Breast epithelium (tissue), 4 donors: ENCODE results near the gene C2orf78. TPM values are rescaled to one million over a fixed set of nuclear protein-coding genes. Genes with fewer than 3 reads are reported as not detected.

Experiments used
- DNase-seq, 2 donors: peaks; one replicate each; pipeline ENCODE4 v3.0.0-alpha.2; 2019; ENCODE audit warnings: low spot score in 2 of 2
- H3K27ac ChIP-seq, 2 donors: fragments of 200-600 bp; sonication (generic) in 1 of 2; one replicate each; pipeline ENCODE4 v1.5.1; 2016 to 2019; ENCODE audit warnings: mild to moderate bottlenecking in 1 of 2
- H3K27me3 ChIP-seq, 2 donors: fragments of 200-600 bp; sonication (generic) in 1 of 2; one replicate each; pipeline versions ENCODE4 v1.5.1 to v1.6.0; 2017 to 2019; ENCODE audit warnings: control low read depth in 1 of 2, mild to moderate bottlenecking in 1 of 2
- H3K36me3 ChIP-seq: fragments of 200-600 bp; one replicate; pipeline ENCODE4 v1.5.1; 2019
- H3K4me1 ChIP-seq, 2 donors: fragments of 200-600 bp; sonication (generic); one replicate each; pipeline ENCODE4 v1.5.1; 2016 to 2019; ENCODE audit warnings: control low read depth in 1 of 2
- H3K4me3 ChIP-seq, 3 donors: fragments of 200-600 bp; sonication (generic); 1 replicate in 2 of 3; 2 replicates in 1 of 3; pipeline ENCODE4 v1.5.1; 2016 to 2019; ENCODE audit warnings: mild to moderate bottlenecking in 3 of 3, moderate library complexity in 2 of 3
- H3K9me3 ChIP-seq, 2 donors: fragments of 200-600 bp; sonication (generic) in 1 of 2; one replicate each; pipeline ENCODE4 v1.5.1; 2016 to 2019; ENCODE audit warnings: control low read depth in 1 of 2
- CTCF ChIP-seq, 3 donors: fragments of 450-650 bp; IDR thresholded peaks; one replicate each; pipeline ENCODE4 v1.5.1; 2016 to 2017; ENCODE audit warnings: antibody characterized with exemption in 3 of 3, mild to moderate bottlenecking in 3 of 3, moderate library complexity in 3 of 3
- POLR2A ChIP-seq: fragments of 450-650 bp; IDR thresholded peaks from one replicate; pipeline ENCODE4 v1.6.1; 2016; ENCODE audit warnings: antibody characterized with exemption, mild to moderate bottlenecking, moderate library complexity
- POLR2AphosphoS5 ChIP-seq, 3 donors: sonication (generic); formaldehyde crosslinking; IDR thresholded peaks; one replicate each; pipeline ENCODE4 v1.6.1; 2017; ENCODE audit warnings: antibody characterized with exemption in 3 of 3
- intact Hi-C: fragments of 100-400 bp; cut with DNase I; formaldehyde crosslinking; loops from one replicate; pipeline ENCODE4 v1.15.1; 2023; ENCODE audit warnings: low total_unique reads
- total RNA-seq, 3 donors: library from RNA; depleted of rRNA; stranded (reverse); fragments of >200 nt; gene quantifications; one replicate each; pipeline ENCODE4 v1.1.0, GENCODE V29; 2016

Gene C2orf78
- total RNA-seq, 3 donors from 2014 or later: not detected

DNA sequence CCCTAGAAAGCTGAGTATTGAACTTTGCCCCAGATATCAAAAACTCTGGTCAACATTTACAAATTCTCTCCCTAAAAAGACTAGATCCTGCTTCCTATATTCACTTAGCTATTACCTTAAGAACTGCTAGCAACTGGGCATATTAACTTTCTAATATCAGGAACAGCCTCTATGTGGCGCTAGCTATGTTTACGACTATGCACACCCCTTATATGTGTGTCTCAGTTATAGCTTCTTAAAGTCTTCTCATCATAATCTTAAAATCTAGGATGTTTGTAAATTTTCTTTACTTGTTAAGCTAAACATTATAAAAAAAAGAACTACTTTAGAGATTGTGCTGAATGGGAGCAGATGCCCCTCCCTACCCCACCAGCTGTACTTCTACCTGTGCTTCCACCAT, 43.0 kb downstream of the C2orf78 start:
- TF ChIP-seq CTCF (IDR thresholded peaks at IDR 0.05): no peak
- TF ChIP-seq POLR2AphosphoS5 (IDR thresholded peaks at IDR 0.05): no peak
- no peak for TF ChIP-seq POLR2A
- Histone ChIP-seq H3K4me1 (no peaks in the 10 kb centered on the region), H3K36me3 (no peaks in the 10 kb centered on the region), H3K27me3 (no peaks in the 10 kb centered on the region), H3K9me3 (no peaks in the 10 kb centered on the region), H3K4me3 (no peak overlapping the region), H3K27ac (no peak overlapping the region)
- DNase-seq: no peak
- intact Hi-C loops: no loop called here

DNA sequence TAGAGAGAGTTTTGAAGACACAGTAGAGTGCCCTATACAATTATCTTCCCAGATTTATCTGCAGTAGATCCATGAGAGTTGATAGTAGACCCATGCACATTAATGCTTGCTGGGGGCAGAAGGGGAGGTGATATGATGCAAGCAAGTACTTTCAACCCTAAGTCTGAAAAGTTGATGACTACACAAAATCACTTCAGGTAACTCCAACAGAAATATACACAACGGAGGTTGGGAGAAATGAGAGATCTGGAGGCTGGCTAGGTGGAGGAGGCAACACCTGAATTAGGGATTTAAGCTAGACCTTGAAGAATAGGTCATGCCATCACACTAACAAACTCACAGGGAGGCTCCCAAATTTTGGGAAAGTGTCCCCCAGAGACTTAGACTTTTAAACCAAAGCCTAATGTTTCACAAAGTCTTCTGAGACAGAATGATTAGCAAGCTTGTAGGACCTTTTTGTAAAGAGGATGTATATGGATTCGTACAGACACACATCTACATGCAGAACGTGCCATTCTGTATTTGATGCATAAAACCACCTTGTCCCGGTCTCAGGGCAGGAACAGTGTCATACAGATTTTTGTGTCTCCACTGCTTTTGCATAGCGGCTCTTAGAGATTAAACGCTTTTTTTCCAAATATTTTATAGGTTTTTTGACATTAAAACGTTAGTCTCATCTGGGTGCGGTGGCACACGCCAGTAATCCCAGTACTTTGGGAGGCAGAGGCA, 43.8 kb downstream of the C2orf78 start:
- Histone ChIP-seq H3K9me3 (no peaks in the 10 kb centered on the region), H3K4me1 (no peaks in the 10 kb centered on the region), H3K4me3 (peak overlapping the region in 2 of 3 donors; percentile 77 to 92), H3K36me3 (no peaks in the 10 kb centered on the region), H3K27me3 (no peaks in the 10 kb centered on the region), H3K27ac (no peak overlapping the region)
- no peak for DNase-seq
- TF ChIP-seq POLR2A: no peak
- TF ChIP-seq POLR2AphosphoS5 (IDR thresholded peaks at IDR 0.05): no peak
- no peak for TF ChIP-seq CTCF (IDR thresholded peaks at IDR 0.05)
- intact Hi-C loops: no loop called here

- Histone ChIP-seq H3K4me3 (peak overlapping the region; percentile 74 to 92 (median 77)), H3K4me1 (no peaks in the 10 kb centered on the region), H3K27ac (peak overlapping the region; percentile 59 to 97), H3K27me3 (no peaks in the 10 kb centered on the region), H3K9me3 (no peaks in the 10 kb centered on the region), H3K36me3 (no peaks in the 10 kb centered on the region)
- intact Hi-C loops: no loop called here
- TF ChIP-seq CTCF (IDR thresholded peaks at IDR 0.05): no peak
- TF ChIP-seq POLR2A: no peak
- TF ChIP-seq POLR2AphosphoS5 (IDR thresholded peaks at IDR 0.05): no peak
- no peak for DNase-seq
Observed at GRCh38 chr2:73828389-73828817, 44.4 kb downstream of the C2orf78 start.

DNA sequence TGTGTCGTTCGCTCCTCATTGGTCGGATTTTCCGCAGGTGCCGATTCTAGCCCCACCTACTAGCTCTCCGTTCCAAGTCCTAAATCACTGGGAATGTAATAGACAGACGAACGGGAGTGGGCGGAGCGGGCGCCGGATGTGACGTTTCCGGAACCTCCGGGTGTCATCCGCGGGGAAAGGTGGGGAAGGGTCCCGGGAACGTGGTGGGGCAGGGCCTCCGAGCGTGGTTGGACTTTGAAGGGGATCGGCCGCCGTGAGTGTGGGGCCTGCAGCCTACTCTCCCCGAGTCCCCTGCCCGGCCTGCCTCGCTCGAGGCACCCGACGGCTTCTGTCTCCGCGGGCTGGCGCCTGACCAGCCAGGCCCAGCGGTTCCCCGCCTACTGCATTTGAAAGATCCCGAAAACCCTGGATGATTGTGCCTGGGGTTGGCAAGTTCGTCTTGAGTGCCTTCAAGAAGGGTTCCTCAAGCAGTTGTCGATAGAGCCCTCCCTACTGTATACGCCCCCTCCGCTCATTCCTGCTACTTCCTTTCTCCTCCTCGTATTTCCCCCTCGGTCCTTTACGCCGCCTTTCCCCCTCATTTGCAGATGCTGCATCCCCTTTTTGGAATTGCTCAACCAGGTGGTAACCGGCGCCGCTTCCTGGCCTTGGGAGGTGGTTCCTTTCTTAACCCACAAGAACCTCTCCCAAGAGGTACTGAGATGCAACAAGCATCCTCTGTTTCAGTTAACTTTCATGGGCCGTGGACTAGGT, 45.0 kb downstream of the C2orf78 start, which contains the start of gene STAMBP:
STAMBP (plus strand) TSS at position 144 of the 753 bp plus-strand sequence. CDS start 1,896 bp downstream, outside the sequence.
- Histone ChIP-seq H3K4me3 (peak within 1 kb of the TSS; percentile 74 to 92 (median 77)), H3K27me3 (no peaks in the 10 kb centered on the region), H3K9me3 (no peaks in the 10 kb centered on the region), H3K36me3 (no peaks in the 10 kb centered on the region), H3K4me1 (no peaks in the 10 kb centered on the region), H3K27ac (peak within 1 kb of the TSS; percentile 96 to 97)
- DNase-seq: peak; percentile 97
- intact Hi-C loops: no loop called here
- peak; percentile 54 to 94 (median 68) for TF ChIP-seq POLR2AphosphoS5 (IDR thresholded peaks at IDR 0.05)
- peak; percentile 79 for TF ChIP-seq POLR2A
- no peak for TF ChIP-seq CTCF (IDR thresholded peaks at IDR 0.05)

DNA sequence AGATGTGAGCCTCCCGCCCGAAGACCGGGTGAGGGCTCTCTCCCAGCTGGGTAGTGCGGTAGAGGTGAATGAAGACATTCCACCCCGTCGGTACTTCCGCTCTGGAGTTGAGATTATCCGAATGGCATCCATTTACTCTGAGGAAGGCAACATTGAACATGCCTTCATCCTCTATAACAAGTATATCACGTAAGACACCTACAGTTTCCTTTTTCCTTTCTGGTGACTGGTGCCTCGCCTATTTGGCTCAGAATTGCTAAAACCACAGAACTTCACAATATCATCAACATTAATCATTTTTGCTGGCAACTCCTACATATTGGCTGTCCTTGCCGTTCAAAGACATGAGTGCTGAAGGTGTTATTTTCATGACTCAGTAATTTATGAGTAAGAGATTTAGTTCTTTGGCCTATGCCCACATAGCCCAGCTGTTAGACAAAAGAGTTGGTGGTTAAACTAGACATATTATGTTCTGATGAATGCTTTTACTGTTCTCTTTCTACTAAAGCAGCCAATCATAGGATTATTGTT, 47.0 kb downstream of the C2orf78 start:
- intact Hi-C loops: no loop called here

More for the DNA sequence above, 47.0 kb downstream of the C2orf78 start:
- no peaks in the 10 kb centered on the region for H3K27me3 ChIP-seq
- no peak for DNase-seq
- H3K4me3 ChIP-seq: no peak overlapping the region
- no peaks in the 10 kb centered on the region for H3K4me1 ChIP-seq
- peak overlapping the region in 1 of 2 donors; percentile 2 for H3K27ac ChIP-seq
- TF ChIP-seq CTCF (IDR thresholded peaks at IDR 0.05): no peak
- TF ChIP-seq POLR2A: no peak
- TF ChIP-seq POLR2AphosphoS5 (IDR thresholded peaks at IDR 0.05): no peak
- H3K9me3 ChIP-seq: no peaks in the 10 kb centered on the region
- H3K36me3 ChIP-seq: no peaks in the 10 kb centered on the region
